H1 (cell line): ENCODE data around the gene UBASH3A. TPM values are rescaled to one million over a fixed set of nuclear protein-coding genes. Genes with fewer than 3 reads are reported as not detected.

ENCODE experiments used
- EGR1 ChIP-seq: IDR thresholded peaks from 2 replicates; pipeline ENCODE4 v1.6.1; 2011; ENCODE audit warnings: low read depth, low read length, borderline replicate concordance
- KDM1A ChIP-seq: fragments of 200-600, 300-600 bp; sonication (generic); IDR thresholded peaks from 2 replicates; pipeline ENCODE4 v1.7.1; 2016; ENCODE audit warnings: mild to moderate bottlenecking, low read length, borderline replicate concordance
- NANOG ChIP-seq: IDR thresholded peaks from 2 replicates; pipeline ENCODE4 v1.6.1; 2011; ENCODE audit warnings: low read length, low read depth, mild to moderate bottlenecking, inconsistent platforms; ENCODE audit not compliant: insufficient read depth, poor library complexity, severe bottlenecking
- SRF ChIP-seq: IDR thresholded peaks from 2 replicates; pipeline ENCODE4 v1.6.1; 2011; ENCODE audit warnings: mild to moderate bottlenecking, low read depth, low read length, moderate library complexity
- polyA plus RNA-seq, 7 experiments: library from polyadenylated mRNA; depleted of rRNA in 3 of 7; stranded (reverse) in 5 of 7; unstranded in 2 of 7; fragments of >200 nt in 5 of 7; fragments of 200-250 nt in 2 of 7; gene quantifications; 1 replicate in 5 of 7; 2 replicates in 1 of 7; 4 replicates in 1 of 7; pipeline versions ENCODE4 v1.2.1 to v1.2.3, GENCODE V29; 2011 to 2013; ENCODE audit warnings: missing spikeins in 2 of 7, mixed read lengths in 2 of 7
- total RNA-seq: library from RNA; stranded (reverse); fragmentation: NEBNext Ultra II Directional; extraction: Animal tissue kit (Norgen Biotek cat#: 25700); gene quantifications from 2 replicates; pipeline ENCODE4 v1.2.1, GENCODE V29; 2021
- TF ChIP-seq, protein P1 (sequence below): IDR thresholded peaks from 2 replicates; pipeline ENCODE4 v1.6.1; 2011; ENCODE audit warnings: low read length, improper control_type of control experiment
- TF ChIP-seq, protein P2 (sequence below): IDR thresholded peaks from 2 replicates; pipeline ENCODE4 v1.6.1; 2011; ENCODE audit warnings: low read depth, mild to moderate bottlenecking, low read length; ENCODE audit not compliant: insufficient read depth

Gene UBASH3A
- total and polyA plus RNA-seq, 2 of the 8 experiments (the other 6 are each of a cell fraction or from before 2014, with no cell fraction given), result not detected

DNA sequence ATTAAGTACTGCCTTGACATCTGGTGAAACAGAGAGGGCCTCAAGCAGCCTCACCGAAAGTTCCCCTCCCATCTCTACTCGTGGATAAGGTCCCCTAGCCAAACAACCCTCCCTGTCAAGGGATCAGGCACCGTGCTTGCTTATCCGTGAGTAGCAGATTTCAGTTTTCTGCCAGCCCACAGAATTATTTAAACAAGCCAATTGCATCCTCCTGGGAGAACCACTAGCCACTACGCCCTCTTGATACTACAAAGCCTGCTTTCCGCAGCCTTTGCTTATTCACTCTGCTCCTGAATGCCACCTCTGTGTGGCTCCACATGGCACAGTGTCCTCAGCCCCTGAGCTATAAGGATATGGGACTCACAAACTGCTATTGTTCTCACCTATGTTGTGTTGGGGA lies 47.1 kb upstream of the UBASH3A start (continued):
- TF ChIP-seq, protein P1, sequence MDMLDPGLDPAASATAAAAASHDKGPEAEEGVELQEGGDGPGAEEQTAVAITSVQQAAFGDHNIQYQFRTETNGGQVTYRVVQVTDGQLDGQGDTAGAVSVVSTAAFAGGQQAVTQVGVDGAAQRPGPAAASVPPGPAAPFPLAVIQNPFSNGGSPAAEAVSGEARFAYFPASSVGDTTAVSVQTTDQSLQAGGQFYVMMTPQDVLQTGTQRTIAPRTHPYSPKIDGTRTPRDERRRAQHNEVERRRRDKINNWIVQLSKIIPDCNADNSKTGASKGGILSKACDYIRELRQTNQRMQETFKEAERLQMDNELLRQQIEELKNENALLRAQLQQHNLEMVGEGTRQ, result no peak
- TF ChIP-seq EGR1 (no peak), SRF (no peak), KDM1A (no peak), NANOG (no peak)
- TF ChIP-seq, protein P2, sequence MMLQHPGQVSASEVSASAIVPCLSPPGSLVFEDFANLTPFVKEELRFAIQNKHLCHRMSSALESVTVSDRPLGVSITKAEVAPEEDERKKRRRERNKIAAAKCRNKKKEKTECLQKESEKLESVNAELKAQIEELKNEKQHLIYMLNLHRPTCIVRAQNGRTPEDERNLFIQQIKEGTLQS, result no peak
